GM18520 (cell line): Measurements from ENCODE around the gene SLC10A6.
"Not testable (repeated sequence)": the region's sequence is repeated elsewhere in the genome, so short reads cannot be mapped to it uniquely, and the experiment has no call there.

Experiments used
- ATAC-seq: cut with Tn5 transposase; IDR thresholded peaks from one replicate; pipeline ENCODE4 v1.9.1; 2021; ENCODE audit not compliant: unreplicated experiment

The SLC10A6 gene

GRCh38 chr4:86848732-86849619, at the start of gene SLC10A6:
SLC10A6 (minus strand) TSS chr4:86849384; CDS start chr4:86849115, 269 bp downstream.
- no peak for ATAC-seq

- ATAC-seq, result no peak
Measured at GRCh38 chr4:86898562-86898961, 49.4 kb upstream of the SLC10A6 start.

- no peak for ATAC-seq
Measured at GRCh38 chr4:86896596-86896995, 47.4 kb upstream of the SLC10A6 start.

GRCh38 chr4:86895692-86896488, 46.7 kb upstream of the SLC10A6 start:
- peak; percentile 58 for ATAC-seq

- no peak for ATAC-seq
Measured at GRCh38 chr4:86894455-86894854, 45.3 kb upstream of the SLC10A6 start.

- ATAC-seq, result no peak
Measured at GRCh38 chr4:86893136-86893535, 44.0 kb upstream of the SLC10A6 start.

GRCh38 chr4:86892636-86892960, 43.4 kb upstream of the SLC10A6 start:
- no peak for ATAC-seq

- no peak for ATAC-seq
Measured at GRCh38 chr4:86891762-86892635, 42.8 kb upstream of the SLC10A6 start, which contains the start of gene C4orf36. C4orf36 (minus strand) TSS chr4:86892422; CDS start chr4:86891520, 902 bp downstream.

GRCh38 chr4:86890790-86891189, 41.6 kb upstream of the SLC10A6 start:
- no peak for ATAC-seq

GRCh38 chr4:86879641-86880040, 30.5 kb upstream of the SLC10A6 start:
- ATAC-seq, result no peak

GRCh38 chr4:86878640-86879039, 29.5 kb upstream of the SLC10A6 start:
- ATAC-seq, result no peak

- no peak for ATAC-seq
Measured at GRCh38 chr4:86876894-86877685, 27.9 kb upstream of the SLC10A6 start.

- not testable (repeated sequence) for ATAC-seq
Measured at GRCh38 chr4:86875436-86875835, 26.3 kb upstream of the SLC10A6 start.

GRCh38 chr4:86872135-86872534, 23.0 kb upstream of the SLC10A6 start:
- no peak for ATAC-seq

- ATAC-seq, result no peak
Measured at GRCh38 chr4:86870442-86871069, 21.4 kb upstream of the SLC10A6 start.

GRCh38 chr4:86857341-86858052, 8.3 kb upstream of the SLC10A6 start:
- no peak for ATAC-seq

- no peak for ATAC-seq
Measured at GRCh38 chr4:86856896-86857295, 7.7 kb upstream of the SLC10A6 start.

GRCh38 chr4:86855572-86855971, 6.4 kb upstream of the SLC10A6 start:
- no peak for ATAC-seq

GRCh38 chr4:86853209-86853608, 4.0 kb upstream of the SLC10A6 start:
- no peak for ATAC-seq
